CD4-positive, alpha-beta T cell treated with Interleukin-2 at 100 ng/mL for 4 hours (primary cell): ENCODE measurements around the gene SLC7A5.
"Not testable (repeated sequence)": the region's sequence is repeated elsewhere in the genome, so short reads cannot be mapped to it uniquely, and the experiment has no call there.

ENCODE experiments used
- DNase-seq: peaks from one replicate; pipeline ENCODE4 v3.0.0-alpha.2; 2020; ENCODE audit warnings: low spot score

Gene SLC7A5

DNA sequence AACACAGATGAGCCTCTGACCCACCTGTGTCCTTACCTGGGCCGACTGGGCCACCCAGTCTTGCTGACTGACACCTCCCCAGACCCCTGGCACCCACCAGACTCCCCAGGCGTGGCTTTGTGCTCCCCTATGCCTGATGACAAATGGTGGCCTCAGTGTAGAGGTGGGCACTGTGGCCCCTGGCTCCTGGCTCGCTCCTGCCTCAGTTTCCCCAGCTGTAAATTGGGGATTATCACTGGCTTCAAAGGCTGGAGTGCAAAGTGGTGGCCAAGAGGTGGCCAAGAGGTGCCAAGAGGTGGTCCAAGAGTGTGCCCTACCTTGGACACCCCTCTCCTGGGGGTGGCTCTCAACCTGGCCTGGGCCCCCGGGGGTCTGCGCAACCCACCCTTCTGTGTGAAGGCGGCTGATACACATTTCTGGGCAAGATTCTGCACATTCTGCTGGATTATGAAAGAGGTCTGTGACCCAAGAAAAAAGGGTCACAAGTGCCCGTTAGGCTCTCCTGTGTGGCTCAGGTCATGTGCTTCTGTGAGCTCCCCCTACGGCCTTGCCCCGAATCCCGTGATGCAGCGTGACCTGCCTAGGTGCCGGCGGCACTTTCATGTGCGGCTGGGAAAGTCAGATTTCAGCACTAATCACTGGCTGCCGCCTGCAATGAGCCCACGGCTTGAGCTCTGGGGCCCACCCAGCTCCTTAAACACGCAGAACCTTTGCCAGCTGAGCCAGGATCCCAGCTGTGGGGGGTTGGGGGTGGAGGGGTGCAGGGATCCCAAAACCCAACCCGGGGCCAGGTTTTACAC is 7.8 kb downstream of the SLC7A5 start:
- not testable (repeated sequence) for DNase-seq

DNA sequence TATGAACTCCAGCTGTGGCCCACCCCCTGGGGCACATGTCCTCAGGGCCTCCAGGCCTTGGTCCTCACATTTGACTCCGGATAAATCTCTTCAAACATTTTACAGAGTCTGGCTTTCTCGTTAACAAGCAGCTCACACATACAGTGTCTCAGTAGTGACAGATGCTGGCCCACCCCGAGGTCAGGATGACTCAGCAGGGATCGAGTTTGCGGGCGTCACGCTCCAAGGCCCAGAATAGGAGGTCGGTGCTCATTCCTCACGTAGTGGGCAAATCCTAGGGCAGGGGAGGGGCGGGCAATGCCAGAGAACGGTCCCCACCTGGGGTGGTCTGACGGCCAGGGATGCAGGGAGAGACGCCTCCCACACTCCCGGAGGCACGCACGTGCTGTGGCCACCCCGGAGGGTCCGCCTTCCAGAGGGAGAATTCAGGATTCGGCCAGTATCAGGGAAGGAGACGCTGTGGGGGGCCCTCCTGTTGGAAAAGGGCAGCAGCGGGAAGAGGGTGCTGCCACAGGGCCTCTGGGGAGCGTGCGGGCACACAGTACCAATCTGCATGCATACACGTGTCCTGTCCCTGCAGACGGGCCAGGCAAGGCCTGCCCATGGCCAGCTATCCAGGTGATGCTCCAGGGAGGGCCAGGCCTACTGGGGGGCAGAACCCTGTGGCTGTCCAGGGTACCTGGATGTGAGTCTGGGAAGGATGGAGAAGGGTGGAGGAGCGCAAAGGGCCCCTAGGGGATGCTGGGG is 8.6 kb downstream of the SLC7A5 start:
- DNase-seq, result peak; percentile 20

DNA sequence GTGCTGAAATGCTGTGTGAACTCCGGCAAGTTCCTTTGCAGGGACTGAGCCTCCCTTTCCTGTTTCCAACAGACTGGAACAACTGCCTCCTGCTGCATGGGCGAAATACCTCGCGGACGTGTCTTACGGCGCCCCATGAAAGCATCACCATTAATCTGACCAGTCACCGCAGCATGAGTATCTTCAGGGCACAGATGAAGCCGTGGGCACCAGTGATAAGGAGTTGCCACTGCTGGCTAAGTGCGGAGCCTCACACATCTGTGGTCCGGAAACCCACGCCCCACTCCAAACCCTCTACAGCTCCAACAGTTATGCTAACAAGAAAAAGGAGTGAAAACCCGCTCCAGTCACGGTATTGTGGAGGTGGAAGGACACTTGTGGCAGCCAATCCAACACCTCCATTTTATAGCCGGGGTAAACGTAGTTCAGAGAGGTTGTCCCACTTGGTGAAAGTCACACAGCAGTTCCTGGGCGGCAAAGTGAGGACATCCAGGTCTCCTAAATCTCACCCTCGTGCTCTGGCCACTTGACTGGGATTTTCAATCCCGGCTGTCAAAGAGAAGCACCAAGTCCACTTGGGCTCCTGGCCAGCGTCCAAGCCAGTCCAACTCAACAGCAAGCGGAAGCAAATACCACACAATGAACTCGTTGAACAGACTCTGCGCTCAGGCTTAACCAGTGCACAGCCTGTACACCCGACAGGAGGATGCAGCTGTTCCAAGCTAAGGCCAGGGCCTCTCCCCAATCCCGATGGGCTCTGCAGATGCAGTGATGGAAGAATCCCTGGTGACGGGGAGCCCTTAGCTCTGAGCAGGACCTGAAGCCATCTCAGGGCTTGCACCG is 10.9 kb downstream of the SLC7A5 start:
- not testable (repeated sequence) for DNase-seq

GRCh38 chr16:87856791-87857228 is 12.5 kb downstream of the SLC7A5 start:
- no peak for DNase-seq

GRCh38 chr16:87855852-87856715 is 13.2 kb downstream of the SLC7A5 start:
- DNase-seq, result peak; percentile 54

DNA sequence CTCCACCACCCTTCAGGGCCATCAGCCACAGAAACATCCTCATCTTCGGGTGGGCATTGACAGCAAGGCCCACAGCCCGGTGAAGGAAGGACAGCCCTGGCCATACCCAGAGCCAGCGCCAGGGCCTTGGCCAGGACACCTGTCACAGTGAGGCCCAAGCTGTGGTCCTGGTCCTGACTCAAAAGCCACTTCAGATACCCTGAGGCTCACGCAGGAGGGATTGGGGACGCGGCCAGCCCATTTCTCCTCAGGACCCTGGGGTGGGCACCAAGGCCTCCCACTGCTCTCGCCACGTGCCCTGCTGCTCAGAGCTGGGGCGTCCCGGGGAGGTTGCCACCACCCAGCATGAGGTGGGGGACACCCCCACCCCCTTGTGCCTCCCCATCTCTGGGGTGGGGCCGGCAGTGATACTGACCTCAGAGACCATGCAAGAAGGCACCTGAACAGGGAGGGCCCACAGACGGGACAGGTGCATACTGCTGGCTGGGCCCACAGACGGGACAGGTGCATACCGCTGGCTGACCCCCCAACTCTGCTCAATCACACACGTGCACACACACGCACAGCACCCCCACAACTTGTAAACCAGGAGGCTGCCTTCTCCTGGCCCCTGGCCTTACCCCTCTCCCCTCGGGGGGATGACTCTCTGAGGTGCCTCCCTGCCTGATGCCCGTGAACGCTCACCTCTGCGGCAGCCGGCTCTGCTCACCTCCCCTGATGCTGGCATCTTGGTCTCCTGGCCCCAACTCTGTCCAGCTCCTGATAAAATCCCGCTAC is 14.2 kb downstream of the SLC7A5 start:
- no peak for DNase-seq

DNA sequence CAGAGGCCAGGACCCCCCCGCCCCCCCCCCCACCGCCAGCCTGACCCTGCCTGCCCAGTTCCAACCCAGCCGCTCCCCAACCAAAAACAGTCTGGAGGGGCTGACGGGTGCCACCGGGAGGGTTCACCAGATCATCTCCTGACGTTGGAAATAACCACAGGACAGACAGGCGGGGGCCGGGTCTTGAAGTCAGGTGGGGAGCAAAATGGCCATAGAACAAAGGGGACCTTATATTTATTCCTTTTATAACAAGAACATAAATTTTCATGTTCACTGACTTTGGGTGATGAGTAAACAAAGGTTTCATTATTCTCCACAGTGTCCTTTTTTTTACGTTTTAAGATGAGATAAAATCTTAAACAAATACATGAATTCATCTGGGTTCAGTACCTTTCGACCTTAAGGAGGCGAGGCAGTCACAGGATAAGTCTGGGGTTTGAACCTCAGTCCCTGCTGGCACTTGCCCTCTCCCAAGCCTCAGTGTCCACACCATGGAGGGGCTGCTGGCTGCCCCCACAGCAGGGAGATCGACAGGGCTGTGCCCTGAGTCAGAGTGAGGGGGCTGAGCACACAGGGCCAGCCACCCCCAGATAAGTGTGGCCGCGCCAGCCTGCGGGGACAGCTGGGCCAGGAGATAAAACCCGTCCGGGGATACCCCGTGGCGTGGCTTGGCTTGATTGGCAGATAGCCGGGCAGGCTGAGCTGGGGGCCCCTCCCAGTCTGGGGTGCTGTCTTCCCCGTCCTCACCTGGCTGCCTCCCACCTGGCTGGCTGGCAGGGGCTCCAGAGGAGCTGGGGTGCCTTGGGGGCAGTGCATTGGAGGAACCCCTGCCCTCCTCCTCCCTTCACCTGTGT is 15.0 kb downstream of the SLC7A5 start:
- DNase-seq, result peak; percentile 7

- DNase-seq, result peak; percentile 83
Observed at GRCh38 chr16:87853411-87854052, 15.8 kb downstream of the SLC7A5 start.

GRCh38 chr16:87851601-87852000 is 17.7 kb downstream of the SLC7A5 start:
- DNase-seq, result no peak

DNA sequence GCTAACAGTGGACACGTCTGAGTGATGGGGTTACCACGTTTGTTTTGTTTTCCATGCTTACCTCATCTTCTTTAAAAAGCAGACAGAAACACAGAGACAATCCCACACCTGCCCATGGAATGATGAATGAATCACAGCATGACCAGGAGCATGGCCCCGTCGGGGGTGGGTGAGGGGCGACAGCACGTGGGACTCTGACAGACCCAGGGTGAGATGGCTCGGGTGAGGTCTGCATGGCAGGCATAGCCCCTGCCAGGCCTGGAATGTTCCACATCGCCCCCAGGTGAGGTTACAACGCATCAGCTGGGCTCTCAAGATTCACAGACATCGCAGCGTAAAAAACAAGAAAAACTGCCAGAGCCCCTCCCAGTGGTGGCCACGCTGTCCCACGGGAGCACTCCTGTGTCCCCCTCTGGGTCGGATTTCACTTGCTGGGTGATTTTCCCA is 18.1 kb downstream of the SLC7A5 start:
- DNase-seq, result no peak

DNA sequence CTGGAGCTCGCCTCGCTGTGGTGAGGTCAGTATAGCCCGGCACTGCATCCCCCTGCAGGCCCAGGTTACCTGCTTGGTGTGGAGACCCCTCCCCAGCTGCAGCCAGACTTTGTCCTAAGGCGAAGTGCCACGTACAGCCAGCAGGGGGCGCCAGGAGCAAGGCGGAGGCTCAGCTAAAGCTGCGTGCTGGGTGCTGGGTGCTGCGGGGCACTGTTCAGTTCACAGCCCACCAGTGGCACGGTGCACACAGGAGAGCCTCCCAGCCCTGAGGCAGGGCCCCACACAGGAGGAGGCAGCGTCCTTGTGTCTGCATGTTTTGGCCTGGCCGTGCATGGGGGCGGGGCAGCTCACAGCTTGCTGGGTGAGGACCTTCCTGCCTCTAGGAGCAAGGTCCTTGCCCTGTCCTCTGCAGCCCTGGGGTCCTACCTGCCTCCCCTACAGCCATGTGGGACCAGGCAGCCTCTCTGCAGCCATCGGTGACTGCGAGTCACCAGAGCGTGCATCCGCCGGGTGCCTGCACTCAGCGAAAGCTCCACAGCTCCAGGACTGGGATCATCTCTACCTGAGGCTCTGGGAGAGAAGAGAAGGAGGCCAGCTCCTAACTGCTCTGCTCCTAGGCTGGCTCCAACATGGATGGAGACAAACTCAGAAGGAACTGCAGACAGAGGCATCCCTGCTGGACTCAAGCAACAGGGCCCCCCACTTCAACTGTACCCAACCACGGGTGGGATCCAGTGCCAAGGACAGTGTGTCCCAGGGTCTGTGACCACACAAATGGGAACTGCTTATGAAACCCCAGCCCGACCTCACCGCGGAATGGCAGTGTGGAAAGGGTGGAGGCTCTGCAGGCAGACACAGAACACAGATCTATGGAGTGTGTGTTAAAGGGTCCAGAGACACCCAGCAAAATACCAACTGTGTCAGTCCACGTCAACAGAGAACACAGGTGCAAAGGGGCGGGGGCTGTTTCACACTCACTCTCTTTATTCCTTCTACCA is 19.0 kb downstream of the SLC7A5 start:
- DNase-seq, result peak; percentile 73

- no peak for DNase-seq
Observed at GRCh38 chr16:87849419-87850008, 19.8 kb downstream of the SLC7A5 start.

DNA sequence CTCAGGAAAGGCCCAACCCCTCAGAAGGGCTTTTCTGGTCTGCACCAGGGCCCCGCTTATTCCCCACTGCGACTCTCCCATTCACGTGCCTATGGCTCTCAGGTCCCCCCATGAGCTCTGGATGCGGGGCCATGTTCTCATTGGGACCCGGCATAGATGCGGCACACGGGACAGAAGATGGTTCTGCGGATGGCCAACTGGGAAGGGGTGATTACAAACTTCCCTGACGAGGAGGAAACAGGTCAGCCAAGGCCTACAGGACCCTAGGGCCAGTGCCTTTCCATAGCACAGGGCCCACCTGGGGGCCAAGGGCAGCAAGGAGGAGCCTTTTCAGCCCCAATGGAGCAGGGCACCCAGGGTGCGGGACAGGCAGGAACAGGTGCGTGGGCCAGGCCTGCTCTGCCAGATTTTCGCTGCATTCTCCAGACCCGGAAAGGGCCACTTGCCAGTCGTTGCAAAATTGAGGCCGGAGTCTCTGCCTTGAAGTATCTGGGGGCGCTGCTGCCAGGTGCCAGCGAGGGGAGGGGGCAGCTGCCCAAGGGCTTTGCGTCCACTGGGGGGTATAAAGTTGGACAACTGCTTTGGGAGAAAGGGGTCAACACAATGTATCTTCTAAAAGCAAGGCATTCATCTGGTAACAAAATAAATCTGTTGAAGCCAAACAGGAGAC is 20.5 kb downstream of the SLC7A5 start:
- no peak for DNase-seq

DNA sequence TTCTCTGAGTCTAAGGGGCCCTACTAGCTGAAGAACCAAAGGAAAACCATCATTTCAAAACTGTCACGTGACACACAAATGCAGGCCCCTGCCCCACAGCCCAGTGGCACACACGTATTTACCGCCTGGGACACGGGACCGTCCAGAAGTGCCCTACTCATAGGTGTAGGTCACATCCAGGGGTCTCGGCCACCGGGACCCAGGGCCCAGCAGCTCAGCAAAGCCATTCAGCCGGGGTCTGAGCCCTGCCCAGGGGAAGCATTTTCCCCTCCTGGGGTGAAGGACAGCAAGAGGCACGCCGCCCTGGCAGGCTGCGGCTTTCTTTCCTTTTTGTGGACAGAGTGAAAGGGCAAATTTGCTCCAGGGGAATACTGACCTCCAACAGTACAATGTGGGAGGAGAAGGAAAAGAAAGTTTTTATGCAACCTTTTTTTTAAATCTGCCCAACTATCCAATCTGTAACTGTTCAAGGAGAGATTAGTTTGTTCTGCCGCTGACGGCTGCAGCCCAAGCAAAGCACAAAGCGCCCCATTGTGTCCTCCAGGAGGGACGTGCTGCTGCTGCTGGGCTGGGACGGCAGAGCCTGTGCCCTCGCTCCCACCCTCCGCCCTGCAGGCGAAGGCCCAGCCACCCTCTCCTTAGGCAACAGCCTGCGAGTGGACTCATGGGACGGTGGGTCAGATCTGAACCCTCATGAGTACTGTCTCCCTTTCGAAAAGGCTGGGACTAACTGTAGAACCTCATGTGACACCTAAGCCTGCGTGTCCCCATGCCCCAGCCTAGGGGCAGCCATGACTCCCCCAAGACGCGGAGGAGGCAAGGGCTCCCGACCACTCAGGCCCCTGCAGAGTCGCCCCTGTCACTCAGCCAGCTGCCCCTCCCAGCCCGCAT is 21.3 kb downstream of the SLC7A5 start:
- no peak for DNase-seq

DNA sequence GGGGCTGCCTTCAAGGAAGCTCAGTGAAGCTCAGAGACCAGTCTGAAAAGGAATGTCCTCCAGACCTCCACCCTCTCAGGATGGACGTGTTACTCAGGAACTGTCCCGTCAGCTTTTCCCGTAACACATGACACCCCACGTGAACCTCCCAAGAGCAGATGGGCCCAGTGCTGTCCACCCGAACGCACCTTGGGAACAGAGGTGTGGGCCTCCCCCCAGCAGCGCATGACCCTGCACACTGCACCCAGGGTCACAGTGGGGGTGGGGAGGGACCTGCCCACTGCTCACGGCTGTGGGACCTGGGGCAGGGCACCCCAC is 21.9 kb downstream of the SLC7A5 start:
- no peak for DNase-seq
